Left kidney (tissue), 2 donors: ENCODE data around the gene GPR146. TPM values are rescaled to one million over a fixed set of nuclear protein-coding genes. Genes with fewer than 3 reads are reported as not detected.

Experiments
- DNase-seq: peaks from one replicate; pipeline ENCODE4 v3.0.0-alpha.2; 2013
- polyA plus RNA-seq: library from polyadenylated mRNA; unstranded; fragments of 120-200 nt; gene quantifications from one replicate; pipeline ENCODE4 v1.2.1, GENCODE V29; 2013; ENCODE audit not compliant: insufficient read length

Gene GPR146
- polyA plus RNA-seq, 1 donor = 2.5 TPM

DNA sequence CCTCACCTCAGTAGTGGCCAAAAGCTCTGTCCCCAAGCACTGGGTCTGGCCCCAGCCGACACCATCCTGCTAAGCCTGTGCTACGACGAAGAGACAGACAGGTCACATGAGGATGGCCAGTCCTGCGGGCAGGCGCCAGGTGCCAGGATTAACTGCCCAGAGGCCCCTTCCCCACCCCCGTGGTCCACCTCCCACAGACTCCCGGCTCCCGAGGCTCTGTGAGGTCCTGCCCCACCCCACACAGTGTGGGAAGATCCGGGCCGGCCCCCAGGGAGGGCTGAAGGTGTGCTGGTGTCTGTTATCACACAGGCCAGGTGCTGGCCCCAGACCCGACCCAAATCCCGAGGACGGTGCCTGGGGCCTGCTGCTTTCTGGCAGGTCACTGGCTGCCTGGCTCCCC is 34.1 kb upstream of the GPR146 start:
- DNase-seq = no peak

DNA sequence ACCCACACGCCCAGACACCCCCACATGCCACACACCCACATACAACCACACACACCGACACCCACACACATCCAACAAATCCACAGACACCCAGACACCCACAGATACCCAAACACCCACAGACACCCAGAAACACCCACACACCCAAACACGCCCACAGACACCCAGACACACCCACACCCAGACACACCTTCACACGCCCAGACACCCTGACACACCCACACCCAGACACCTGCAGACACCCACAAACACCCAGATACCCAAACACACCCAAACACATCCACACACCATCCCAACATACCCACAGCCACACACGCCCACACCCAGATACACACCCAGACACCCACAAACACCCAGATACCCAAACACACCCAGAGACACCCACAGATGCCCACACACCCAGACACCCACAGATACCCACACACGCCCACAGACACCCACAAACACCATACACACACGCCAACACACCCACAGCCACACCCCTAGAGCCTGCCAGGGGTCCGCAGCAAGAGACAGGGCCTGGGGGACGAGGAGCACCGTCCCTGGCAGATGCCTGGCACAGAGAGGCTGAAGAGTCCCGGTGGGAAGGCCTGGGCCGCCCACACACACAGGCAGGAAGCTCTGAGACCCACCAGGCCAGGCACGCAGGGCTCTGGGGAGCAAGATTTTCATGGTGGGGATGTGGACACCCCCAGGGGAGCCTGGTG is 32.9 kb upstream of the GPR146 start:
- no peak for DNase-seq

DNA sequence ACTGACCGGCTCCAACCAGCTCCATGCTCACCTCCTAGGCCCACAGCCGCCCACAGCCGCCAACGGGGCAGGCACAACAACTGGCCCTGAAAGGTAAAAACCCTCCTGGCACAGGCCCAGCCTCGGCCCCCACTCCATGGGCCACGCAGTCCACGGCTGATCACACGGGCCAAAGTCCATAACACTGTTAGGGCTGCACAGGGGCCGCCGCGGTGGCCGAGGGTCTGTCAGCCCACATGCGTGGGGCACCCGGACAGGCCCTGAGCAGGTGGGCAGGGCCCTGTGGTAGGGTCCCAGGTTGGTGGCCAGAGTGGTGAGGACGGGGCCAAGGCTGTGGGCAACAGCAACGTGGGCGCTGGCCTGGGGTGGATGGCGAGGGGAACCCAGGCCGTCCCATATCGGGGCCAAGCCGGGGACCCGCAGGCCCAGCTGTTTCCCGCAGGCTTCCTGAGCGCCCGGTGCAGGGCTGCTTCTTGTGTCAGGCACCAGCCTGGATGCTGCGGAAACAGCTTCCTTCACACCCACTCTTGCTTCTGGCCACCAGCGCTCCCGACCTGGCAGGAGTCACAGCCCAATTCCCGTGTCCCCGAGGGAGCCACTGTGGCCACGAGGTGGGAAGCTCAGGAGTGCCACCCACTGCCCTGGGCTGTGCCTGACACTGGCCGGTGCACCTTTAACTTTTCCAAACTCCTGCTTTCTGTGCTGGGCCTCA is 32.2 kb upstream of the GPR146 start:
- DNase-seq = no peak

DNA sequence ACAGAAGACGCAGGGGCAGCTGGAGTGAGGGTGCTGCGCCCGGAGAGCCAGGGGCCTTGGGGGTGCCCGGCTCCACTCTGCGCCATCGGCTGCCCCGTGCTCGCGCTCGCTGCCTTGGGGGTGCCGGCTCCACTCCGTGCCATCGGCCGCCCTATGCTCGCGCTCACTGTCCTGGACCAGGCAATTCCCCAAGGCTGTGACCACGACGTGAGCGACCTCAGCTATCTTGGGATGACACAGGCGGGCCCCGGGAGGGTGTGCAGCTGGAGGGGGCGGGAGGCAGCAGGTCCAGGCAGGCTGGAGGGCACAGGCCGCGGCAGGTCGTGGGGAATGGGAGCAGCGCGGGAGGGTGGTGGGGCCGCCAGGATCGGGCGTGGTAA is 31.6 kb upstream of the GPR146 start:
- no peak for DNase-seq

DNA sequence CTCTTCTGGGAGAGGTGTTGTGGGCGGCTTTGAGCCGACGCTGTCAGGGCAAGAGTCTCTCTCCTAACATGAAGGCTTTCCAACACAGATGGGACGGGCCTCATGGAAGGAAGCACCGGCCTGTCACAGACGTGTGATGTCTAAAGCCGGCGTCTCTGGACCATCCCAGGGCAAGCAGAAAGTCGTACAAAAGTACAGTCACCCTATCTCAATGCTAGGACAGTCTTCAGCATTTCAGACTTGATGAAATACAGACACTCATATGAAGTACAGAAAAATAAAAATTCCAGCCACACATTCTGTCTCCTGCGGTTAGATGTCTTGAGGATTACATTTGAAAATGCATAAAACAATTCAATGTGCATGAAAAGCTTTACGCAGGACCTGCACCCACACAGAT is 30.8 kb upstream of the GPR146 start:
- no peak for DNase-seq

DNA sequence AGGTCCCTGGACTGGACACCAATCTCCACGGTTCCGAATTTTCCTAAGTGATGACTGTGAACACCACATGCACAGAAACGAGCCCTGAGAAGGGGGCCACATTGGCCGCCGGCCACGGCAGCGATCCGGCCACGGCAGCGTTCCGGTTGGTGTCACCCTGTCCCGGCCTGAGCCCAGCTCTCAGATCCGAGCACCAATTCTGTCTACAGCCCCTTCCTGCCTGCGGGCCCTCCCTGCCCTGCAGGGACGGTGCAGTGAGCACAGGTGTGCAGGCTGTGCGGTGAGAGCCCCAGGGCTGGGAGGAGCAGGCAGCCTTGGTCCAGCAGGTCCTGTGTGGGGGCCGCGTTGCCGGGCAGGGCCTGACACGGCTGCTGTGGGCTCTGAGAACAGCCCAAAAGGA is 29.7 kb upstream of the GPR146 start:
- no peak for DNase-seq

DNA sequence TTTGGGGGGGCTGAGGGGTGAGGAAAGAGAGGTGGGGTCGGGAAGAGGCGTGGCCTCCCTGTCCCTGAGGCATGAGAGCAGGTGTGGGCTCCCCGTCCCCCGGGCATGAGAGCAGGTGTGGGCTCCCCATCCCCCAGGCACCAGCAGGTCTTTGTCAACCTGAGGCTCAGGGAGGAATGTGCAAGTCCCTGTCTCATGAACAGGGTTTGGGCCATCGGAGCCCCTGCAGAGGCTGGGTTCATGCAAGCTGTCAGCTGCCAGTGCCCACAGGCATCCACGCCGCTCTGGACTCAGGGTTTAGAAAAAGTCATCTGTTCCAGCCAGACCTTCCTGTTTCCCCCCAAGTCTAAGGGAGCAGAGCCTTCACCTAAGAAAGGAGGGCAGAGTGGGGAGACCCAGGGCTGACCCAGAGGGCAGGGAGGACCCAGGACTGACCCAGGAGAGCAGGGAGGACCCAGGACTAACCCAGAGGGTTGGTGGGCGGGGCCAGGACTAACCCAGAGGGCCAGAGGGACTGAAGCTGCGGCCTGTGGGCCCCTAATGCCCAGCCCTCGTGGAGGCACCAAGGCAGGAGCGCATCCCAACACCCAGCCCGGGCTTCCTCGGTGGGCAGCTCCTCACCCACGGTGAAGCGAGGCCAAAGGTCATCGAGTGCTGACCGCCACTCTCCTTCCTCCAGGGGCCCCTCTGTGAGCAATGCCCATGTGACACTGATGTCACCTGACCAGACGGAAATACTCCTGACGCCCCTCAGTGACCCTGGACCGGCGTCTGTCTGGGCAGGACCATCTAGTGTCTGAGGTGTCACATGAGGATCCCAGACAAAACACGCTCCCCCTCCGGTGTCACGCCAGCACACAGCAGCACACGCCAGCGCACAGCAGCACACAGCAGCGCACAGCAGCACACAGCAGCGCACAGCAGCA is 28.9 kb upstream of the GPR146 start:
- DNase-seq = no peak

DNA sequence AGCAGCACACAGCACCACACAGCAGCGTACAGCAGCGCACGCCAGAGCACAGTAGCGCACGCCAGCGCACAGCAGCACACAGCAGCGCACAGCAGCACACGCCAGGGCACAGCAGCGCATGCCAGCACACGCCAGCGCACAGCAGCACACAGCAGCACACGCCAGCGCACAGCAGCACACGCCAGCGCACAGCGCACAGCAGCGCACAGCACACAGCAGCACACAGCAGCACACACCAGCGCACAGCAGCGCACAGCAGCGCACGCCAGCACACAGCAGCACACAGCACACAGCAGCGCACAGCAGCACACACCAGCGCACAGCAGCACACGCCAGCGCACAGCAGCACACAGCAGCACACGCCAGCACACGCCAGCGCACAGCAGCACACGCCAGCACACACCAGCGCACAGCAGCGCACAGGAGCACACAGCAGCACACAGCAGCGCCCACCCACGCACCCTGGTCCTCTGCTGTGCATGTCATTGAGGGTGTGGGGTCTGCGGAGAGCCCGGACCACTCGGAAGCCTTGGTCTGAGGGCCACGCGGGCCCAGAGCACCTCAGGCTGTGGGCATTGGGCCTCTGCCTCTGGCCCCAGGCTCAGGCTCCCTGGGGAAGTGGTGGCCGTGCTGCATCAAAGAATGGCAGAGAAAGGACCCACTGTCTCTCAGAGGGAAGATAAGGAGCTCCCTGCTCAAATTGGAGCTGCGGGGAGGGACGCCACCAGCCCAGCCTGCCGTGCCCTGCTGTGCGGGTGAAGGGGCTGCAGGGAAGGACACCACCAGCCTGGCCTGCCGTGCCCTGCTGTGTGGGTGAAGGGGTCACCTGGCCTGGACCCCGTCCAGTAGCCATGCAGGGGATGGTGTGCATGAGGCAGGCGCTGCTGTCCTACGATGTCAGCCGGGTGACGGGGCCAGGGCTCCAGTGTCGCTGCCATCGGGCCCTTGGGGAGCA is 27.5 kb upstream of the GPR146 start:
- DNase-seq = no peak

DNA sequence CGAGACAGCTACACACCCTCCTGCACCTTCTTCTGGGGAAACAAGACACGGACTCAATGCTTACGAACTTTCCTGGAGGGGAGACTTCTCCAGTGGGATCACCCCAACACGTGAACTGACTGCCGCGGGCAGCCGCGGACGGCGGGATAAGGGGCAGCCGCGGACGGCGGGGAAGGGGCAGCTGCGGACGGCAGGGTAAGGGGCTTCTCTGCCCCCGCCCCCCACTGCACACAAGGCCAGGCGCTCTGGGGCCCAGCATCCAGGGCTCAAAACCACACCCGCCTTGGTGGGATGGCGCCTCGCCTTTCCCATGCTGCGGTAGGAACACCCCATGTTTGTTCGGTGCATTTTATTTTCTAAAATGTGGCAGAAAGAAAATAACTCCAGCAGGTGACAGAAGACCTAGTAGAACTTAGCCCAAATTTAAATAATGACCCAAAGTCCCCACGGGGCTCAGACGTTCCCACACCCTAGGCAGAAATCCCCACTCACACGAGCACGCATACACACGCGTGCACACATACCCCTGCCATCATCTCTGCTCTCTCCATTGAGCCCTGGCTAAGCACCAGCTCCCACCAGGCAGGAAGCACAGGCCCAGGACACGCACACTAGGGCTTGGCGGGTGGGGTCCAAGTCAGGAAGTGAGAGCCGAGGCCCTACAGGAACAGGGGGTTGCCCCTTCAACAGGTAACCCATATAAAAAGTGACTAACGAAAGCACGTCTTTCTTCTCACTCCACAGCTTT is 26.6 kb upstream of the GPR146 start:
- DNase-seq = no peak

DNA sequence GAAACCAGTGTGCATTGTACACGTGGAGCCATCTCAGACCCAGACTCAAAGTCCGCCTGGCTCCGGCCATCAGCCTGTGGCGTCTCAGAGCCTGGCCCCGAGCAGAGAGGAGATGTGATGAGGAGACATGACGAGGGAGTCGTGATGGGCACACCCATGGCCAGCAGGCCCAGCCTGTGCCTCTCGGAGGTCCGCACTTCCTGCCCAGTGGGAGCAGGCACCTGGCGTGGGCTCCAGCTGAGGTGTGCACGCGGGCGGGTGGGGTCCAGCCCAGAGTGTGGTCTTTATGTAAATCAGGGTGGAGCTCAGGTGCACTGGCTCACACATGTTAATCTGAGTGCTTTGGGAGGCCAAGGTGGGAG is 26.0 kb upstream of the GPR146 start:
- DNase-seq = no peak

DNA sequence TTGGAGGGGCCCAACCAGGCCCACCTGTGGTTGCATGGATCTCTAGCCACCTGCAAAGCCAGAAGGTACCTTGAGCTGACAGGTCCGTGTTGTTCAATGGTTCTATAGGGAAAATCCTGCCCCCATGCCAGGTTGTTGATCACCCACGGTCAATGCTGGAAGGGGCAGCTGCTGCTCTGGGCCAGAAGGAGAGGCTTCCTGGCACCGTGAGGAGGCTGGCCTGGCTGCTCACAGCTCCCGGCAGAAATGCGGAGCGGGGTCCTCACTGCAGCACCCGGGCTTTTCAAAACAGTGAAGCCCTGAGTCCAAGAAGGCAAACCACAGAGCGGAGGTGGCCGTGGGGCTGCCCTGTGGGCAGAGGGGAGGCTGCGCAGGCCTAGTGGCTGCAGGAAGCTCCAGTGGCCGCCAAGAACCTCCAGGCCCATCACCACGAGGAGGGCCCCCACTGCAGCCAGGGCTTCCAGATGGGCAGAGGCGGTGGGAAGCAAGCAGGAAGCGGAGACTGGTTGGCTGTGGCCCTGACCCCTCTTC is 25.0 kb upstream of the GPR146 start:
- no peak for DNase-seq

DNA sequence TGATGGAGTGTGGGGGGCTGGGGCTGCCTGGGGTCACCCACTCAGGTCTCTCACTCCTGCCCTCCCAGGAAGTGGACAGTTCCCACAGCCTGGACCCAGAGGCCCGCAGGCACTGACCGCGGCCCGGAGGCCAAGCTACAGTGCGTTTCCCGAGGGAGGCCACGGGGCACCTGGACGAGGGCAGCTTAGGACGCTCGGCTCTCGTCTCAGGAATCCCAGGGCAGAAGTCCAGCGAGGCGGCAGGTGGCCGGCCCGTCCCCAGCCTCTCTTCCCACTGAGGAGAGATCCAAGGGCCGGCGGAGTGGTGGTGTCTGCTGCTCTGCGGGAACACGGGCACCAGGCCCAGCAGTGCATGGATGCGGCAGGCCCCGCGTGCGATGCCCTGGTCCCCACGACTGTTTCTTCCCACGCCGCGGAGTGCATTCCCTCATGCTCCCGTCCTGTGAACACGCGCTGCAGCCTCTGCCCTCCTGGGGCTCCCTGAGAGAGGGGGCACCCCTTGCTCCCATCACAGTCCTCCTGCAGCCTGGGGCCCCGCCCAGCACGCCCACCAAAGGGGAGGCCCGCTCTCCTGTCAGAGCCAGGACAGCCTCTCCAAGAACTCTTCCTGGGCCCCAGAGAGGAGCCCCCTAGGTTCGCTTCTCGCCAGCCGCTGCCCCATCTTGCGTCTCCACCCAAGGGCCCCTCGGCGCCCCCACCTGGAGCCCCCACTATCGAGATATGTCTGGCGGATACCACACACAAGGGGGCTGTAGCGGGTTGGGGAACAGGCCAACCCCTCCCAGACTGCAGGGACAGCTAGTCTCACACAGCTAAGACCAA is 24.3 kb upstream of the GPR146 start:
- no peak for DNase-seq

DNA sequence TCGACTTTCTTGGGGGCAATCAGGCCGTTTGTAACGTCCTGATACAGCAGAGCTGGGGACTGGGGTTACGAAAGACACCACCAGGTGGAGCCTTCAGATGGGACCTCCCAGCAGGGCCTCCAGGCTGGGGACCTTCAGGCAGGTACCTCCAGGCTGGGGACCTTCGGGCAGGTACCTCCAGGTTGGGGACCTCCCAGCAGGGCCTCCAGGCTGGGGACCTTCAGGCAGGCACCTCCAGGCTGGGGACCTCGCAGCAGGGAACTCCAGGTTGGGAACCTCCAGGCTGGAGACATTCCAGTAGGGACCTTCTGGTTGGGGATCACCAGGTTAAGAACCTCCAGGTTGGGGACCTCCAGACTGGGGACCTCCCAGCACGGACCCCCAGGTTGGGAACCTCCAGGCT is 23.5 kb upstream of the GPR146 start:
- DNase-seq = no peak

DNA sequence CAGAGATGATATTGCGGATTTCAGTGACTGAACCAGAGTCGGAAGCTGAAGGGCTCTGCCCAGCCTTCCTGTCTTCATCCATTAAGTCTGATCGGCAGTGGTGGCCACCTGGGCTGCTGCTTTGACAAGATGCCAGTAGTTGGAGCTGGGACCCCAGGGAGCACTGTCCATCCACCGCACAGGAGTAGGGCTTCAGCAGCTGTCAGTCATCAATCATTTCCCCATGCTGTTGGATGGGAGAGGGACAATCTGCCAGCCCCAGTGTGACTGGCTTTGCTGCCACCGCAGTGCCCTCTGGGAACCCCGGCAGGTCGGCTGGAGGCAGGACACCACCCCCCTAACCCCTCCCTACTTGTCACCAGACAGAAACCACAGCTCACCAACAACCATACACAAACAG is 23.0 kb upstream of the GPR146 start:
- no peak for DNase-seq

DNA sequence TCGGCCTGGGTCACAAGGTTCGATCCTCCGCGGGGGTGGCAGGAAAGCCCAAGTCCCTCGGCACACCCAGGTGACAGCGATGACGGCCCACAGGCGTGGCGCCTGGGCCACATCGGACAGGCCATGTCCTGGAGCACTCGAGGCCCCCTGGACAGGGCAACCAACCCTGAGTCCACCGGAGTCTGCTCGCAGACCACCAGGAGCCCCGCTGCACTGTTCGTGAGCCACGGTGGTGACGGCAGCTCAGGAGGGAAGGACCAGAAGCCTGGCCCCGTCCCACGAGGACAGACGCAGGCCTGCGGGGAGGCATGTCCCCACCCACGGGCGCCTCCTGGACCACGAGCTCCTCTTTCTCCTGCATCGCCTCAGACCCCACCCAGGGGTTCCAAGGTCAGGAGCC is 22.4 kb upstream of the GPR146 start:
- no peak for DNase-seq

DNA sequence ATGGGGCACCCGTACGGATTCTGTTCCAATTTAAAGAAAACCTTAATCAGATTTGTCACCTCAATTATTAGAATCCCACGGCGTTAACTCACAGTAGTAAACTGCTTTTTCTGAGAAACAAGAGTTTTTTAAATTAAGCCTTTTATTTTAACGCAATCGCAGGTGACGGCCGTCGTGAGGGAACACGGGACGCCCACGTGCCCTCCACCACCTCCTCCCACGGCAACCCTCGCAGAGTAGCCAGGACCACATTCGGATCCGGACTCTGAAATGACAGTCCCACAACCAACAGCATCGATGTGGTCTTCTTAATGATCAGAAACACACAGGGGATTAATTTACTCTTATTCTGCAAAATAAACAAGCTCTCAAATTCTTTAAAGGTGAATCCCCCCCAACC is 22.0 kb upstream of the GPR146 start:
- DNase-seq = no peak

DNA sequence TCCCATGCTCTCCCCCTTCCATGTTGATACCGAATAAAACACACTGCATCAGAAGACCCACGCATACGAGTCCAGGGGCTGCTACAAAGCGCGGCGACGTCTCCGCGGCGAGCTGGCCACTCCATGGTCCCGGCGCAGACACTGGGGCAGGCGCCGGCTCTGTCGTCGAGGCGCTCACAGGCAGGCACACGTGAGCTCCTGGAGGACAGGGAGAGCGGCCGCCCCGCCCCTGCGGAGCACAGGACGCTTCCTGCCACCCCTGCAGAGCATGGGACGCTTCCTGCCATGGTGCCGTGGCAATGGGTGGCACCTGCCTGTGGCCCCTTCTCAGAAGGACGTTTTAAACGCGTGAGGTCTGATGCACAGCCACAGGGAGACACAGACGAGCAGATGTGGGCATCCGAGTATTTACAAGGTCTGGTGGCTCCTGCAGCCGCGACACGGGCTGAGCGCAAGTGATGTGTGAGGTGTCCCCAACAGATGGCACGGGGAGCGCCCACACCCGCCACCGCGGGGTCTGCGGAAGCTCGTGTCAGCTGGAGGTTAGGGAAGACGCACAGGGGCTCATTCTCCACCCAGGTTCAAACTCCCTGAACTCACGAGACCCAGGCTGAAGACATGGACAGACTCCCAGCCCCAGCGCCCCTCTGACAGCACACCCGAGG is 21.4 kb upstream of the GPR146 start:
- no peak for DNase-seq

DNA sequence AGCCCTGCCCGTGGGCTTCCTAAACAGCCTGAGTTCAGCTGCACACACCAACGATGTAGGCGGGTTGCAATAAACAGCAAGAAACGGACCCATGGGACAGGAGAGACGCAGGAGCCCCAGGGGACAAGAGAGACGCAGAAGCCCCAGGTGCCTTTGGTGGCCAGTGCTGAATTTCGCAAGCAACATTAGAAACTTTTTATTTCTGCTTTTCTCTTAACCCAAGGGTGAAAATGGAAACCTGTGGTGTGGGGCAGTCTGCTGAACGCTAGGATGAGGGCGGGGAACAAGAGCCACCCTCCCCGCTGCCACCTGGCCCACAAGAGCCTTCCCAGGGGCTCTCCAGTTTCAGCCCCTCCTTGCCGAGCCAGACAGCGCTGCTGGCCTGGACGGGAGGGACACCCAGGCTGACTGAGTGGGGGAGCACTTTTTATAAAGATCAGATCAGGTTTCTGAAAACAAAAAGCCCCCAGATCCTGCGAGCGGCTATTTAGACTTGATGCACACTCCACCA is 20.0 kb upstream of the GPR146 start:
- peak; percentile 62 for DNase-seq
